GM12874 (cell line): ENCODE data around the gene HS1BP3.

Source experiments
- CTCF ChIP-seq: IDR thresholded peaks from 2 replicates; pipeline ENCODE4 v1.5.1; 2011; ENCODE audit warnings: low read depth, mild to moderate bottlenecking, control low read depth, low read length, moderate library complexity; ENCODE audit not compliant: insufficient read depth

HS1BP3 gene

GRCh38 chr2:20668871-20669475 is 18.1 kb upstream of the HS1BP3 start:
- no peak for TF ChIP-seq CTCF

DNA sequence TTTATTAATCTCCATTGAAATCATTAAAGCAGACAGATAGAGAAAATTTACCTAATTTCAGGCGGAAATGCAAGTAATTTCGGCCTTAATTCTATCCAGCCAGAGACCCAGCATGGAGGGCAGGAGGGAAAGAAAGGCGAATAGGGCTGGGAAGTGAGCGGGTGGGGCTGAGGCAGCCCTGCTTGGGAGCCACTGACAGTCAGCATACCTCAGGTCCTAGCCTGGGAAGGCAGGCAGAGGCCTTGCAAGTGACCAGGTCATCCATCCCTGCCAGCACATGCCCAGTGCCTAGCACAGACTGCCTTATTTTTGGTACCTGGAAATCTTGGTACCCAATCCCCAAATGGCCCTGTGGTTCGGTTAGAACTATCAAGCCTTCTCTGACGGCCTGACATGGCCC is 17.6 kb upstream of the HS1BP3 start:
- no peak for TF ChIP-seq CTCF

GRCh38 chr2:20667531-20668401 is 16.9 kb upstream of the HS1BP3 start:
- TF ChIP-seq CTCF = no peak

DNA sequence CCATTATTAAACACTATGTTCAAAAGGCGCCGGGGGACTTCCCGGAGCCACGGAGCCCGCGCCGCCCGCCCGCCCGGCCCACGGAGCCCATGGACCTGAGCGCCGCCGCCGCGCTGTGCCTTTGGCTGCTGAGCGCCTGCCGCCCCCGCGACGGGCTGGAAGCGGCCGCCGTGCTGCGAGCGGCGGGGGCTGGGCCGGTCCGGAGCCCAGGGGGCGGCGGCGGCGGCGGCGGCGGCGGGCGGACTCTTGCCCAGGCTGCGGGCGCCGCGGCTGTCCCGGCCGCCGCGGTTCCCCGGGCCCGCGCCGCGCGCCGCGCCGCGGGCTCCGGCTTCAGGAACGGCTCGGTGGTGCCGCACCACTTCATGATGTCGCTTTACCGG is 16.2 kb upstream of the HS1BP3 start:
- TF ChIP-seq CTCF = no peak

- peak; percentile 49; the same call in 1 of the 2 replicates for TF ChIP-seq CTCF
These were observed 15.6 kb upstream of the HS1BP3 start, which contains the start of gene GDF7 for GRCh38 chr2:20666304-20667150. Gene GDF7 (plus strand): TSS chr2:20667144. CDS start chr2:20667240, 96 bp downstream.

DNA sequence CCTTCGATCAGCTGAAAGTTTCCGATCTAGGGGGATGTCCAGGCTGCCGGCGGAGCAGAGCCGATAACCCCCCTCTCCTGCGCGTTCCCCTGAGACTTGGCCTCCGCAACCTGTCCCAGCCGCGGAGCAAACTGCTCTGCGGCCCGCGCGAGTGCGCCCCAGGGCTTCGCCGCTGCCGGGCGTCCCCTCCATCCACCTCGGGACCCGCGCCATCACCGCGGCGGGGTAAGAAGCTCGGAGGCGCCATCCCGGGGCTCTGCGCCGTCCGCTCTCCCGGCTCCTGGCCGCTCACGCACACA is 15.1 kb upstream of the HS1BP3 start:
- no peak for TF ChIP-seq CTCF
